ENCODE measurements around the gene PLD5. TPM values are rescaled to one million over a fixed set of nuclear protein-coding genes. Genes with fewer than 3 reads are reported as not detected.

Gene PLD5
- total RNA-seq, 3 donors from 2014 or later (not counting 1 experiment from before 2014, with no cell fraction given) = not detected

- H3K27me3 Mint-ChIP-seq (ENCODE audit: low read depth in 2 of 2) = no peaks in the 10 kb centered on the region
- no peaks in the 10 kb centered on the region for H3K4me1 ChIP-seq (ENCODE audit: control insufficient read depth, insufficient read depth, low read length)
- H3K27me3 ChIP-seq (ENCODE audit: control insufficient read depth, insufficient read depth, low read length) = no peaks in the 10 kb centered on the region
Measured at GRCh38 chr1:242546849-242547729, 22.6 kb upstream of the PLD5 start.

GRCh38 chr1:242546441-242546840 lies 21.9 kb upstream of the PLD5 start:
- Mint-ChIP-seq H3K4me3 (no peak overlapping the region), H3K9me3 (peaks cover 0 to 2% of the 10 kb centered on the region in 2 donors), H3K27ac (no peak overlapping the region), H3K4me1 (no peaks in the 10 kb centered on the region), H3K36me3 (no peaks in the 10 kb centered on the region), H3K27me3 (ENCODE audit: low read depth in 2 of 2) (no peaks in the 10 kb centered on the region)
- DNase-seq (no peak), ATAC-seq (no peak)
- H3K27me3 ChIP-seq (ENCODE audit: control insufficient read depth, insufficient read depth, low read length) = no peaks in the 10 kb centered on the region
- TF ChIP-seq CTCF (IDR thresholded peaks at IDR 0.05) = no peak
- H3K4me1 ChIP-seq (ENCODE audit: control insufficient read depth, insufficient read depth, low read length) = no peaks in the 10 kb centered on the region
- H3K27ac ChIP-seq (ENCODE audit: low read length) = no peak overlapping the region
- H3K36me3 ChIP-seq (ENCODE audit: control insufficient read depth, insufficient read depth, low read length) = no peaks in the 10 kb centered on the region
- intact Hi-C loops (cut with micrococcal nuclease) = no loop called here
- H3K4me3 ChIP-seq (ENCODE audit: low read length) = no peak overlapping the region
- H3K9me3 ChIP-seq (ENCODE audit: control insufficient read depth, insufficient read depth, low read length) = no peaks in the 10 kb centered on the region
- 85% methylated on average over 3 of the region's 3 CpGs for WGBS (ENCODE audit: insufficient coverage)

More at GRCh38 chr1:242546849-242547729, 22.6 kb upstream of the PLD5 start:
- peaks cover 0 to 2% of the 10 kb centered on the region in 2 donors for H3K9me3 Mint-ChIP-seq
- H3K27ac Mint-ChIP-seq = no peak overlapping the region
- no peaks in the 10 kb centered on the region for H3K36me3 ChIP-seq (ENCODE audit: control insufficient read depth, insufficient read depth, low read length)
- H3K36me3 Mint-ChIP-seq = no peaks in the 10 kb centered on the region
- H3K27ac ChIP-seq (ENCODE audit: low read length) = no peak overlapping the region
- DNase-seq = no peak
- no peak for ATAC-seq
- no peaks in the 10 kb centered on the region for H3K4me1 Mint-ChIP-seq
- no peaks in the 10 kb centered on the region for H3K9me3 ChIP-seq (ENCODE audit: control insufficient read depth, insufficient read depth, low read length)
- no peak overlapping the region for H3K4me3 Mint-ChIP-seq
- whole genome bisulfite sequencing (ENCODE audit: insufficient coverage) = 61% methylated on average over 2 of the region's 6 CpGs
- intact Hi-C loops (cut with micrococcal nuclease) = no loop called here
- H3K4me3 ChIP-seq (ENCODE audit: low read length) = no peak overlapping the region
- no peak for TF ChIP-seq CTCF (IDR thresholded peaks at IDR 0.05)

DNA sequence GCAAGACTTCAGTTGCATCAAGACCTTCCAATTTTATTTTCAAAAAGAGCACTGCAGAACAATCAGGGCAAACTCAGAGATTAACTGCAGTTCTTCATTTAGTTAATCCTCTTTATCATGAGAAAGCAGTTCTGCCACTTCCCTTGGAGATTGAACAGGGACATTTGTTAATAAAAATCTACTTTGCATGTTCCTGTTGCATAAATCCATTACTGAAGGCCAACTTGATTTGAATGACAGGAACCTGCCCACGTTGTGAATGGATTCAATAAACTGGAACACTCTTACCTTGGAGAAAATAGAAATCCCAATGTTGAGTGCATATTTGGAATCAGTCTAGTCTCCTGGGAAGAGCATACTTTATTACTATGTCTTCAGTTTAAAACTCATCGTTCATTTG lies 19.6 kb upstream of the PLD5 start:
- H3K27ac ChIP-seq (ENCODE audit: low read length) = no peak overlapping the region
- H3K9me3 ChIP-seq (ENCODE audit: control insufficient read depth, insufficient read depth, low read length) = no peaks in the 10 kb centered on the region
- H3K27ac Mint-ChIP-seq = no peak overlapping the region
- no peaks in the 10 kb centered on the region for H3K27me3 Mint-ChIP-seq (ENCODE audit: low read depth in 2 of 2)
- TF ChIP-seq CTCF (IDR thresholded peaks at IDR 0.05) = no peak
- H3K4me3 ChIP-seq (ENCODE audit: low read length) = no peak overlapping the region
- 56% methylated on average over 2 of the region's 2 CpGs for WGBS (ENCODE audit: insufficient coverage)
- H3K36me3 Mint-ChIP-seq = no peaks in the 10 kb centered on the region
- peaks cover 0 to 5% of the 10 kb centered on the region in 2 donors for H3K9me3 Mint-ChIP-seq
- no peak for DNase-seq
- no peaks in the 10 kb centered on the region for H3K27me3 ChIP-seq (ENCODE audit: control insufficient read depth, insufficient read depth, low read length)
- no peak for ATAC-seq
- no peak overlapping the region for H3K4me3 Mint-ChIP-seq
- no peaks in the 10 kb centered on the region for H3K4me1 ChIP-seq (ENCODE audit: control insufficient read depth, insufficient read depth, low read length)
- intact Hi-C loops (cut with micrococcal nuclease) = no loop called here
- no peaks in the 10 kb centered on the region for H3K4me1 Mint-ChIP-seq
- H3K36me3 ChIP-seq (ENCODE audit: control insufficient read depth, insufficient read depth, low read length) = no peaks in the 10 kb centered on the region
